ENCODE measurements around the gene RHBDF2. TPM values are rescaled to one million over a fixed set of nuclear protein-coding genes. Genes with fewer than 3 reads are reported as not detected.
A peak's percentile ranks its signal among the peaks of the same experiment; 100 is the strongest.

RHBDF2 gene
- total RNA-seq, 3 donors from 2014 or later (not counting 1 experiment from before 2014, with no cell fraction given), result 194 to 233 (median 202) TPM

DNA sequence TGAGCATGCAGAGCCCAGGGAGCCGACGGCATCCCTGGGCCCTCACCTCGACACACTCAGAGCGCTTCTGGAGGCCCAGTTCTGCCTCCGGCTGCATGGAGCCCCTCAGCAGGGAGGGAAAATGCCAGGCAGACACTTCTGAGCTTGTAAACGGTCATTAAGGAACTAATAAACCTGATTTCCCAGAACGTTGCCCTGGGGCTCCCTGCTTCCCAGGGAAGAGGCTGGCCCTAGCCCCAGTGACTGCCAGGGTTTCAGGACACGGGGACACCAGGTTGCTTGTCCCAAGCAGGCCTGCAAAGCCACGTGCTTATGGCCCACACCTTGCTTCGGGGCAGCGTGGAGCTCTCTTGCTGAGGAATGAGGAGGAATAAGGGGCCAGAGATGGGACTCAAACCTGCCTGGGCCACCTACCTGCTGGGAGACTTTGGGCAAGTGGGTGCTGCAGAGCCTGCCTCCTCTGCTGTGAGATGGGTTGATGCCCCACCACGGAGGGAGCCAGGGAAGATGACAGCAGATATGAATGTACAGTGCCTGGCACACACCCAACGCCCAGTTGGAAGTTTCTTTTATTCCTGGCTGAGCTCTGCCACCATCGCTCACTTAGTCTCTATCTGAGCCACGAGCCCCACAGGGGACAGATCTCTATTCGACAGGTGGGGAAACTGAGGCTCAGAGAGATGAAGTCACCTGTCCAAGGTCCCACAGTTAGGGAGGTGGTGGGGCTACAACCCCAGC is 5.4 kb downstream of the RHBDF2 start:
- Histone ChIP-seq H3K27ac (ENCODE audit: low read length) (peak overlapping the region; percentile 56), H3K27me3 (ENCODE audit: control insufficient read depth, insufficient read depth, low read length) (no peaks in the 10 kb centered on the region), H3K9me3 (ENCODE audit: control insufficient read depth, insufficient read depth, low read length) (no peaks in the 10 kb centered on the region), H3K36me3 (ENCODE audit: control insufficient read depth, insufficient read depth, low read length) (peaks cover 8% of the 10 kb centered on the region), H3K4me1 (ENCODE audit: control insufficient read depth, insufficient read depth, low read length) (peaks cover 100% of the 10 kb centered on the region), H3K4me3 (ENCODE audit: low read length) (no peak overlapping the region)
- ATAC-seq (no peak), DNase-seq (no peak)
- peaks cover 85 to 98% of the 10 kb centered on the region in 2 donors for H3K4me1 Mint-ChIP-seq
- no peaks in the 10 kb centered on the region for H3K9me3 Mint-ChIP-seq
- H3K4me3 Mint-ChIP-seq, result peak overlapping the region; percentile 65
- intact Hi-C loops (cut with micrococcal nuclease), result no loop called here
- TF ChIP-seq, protein P1, sequence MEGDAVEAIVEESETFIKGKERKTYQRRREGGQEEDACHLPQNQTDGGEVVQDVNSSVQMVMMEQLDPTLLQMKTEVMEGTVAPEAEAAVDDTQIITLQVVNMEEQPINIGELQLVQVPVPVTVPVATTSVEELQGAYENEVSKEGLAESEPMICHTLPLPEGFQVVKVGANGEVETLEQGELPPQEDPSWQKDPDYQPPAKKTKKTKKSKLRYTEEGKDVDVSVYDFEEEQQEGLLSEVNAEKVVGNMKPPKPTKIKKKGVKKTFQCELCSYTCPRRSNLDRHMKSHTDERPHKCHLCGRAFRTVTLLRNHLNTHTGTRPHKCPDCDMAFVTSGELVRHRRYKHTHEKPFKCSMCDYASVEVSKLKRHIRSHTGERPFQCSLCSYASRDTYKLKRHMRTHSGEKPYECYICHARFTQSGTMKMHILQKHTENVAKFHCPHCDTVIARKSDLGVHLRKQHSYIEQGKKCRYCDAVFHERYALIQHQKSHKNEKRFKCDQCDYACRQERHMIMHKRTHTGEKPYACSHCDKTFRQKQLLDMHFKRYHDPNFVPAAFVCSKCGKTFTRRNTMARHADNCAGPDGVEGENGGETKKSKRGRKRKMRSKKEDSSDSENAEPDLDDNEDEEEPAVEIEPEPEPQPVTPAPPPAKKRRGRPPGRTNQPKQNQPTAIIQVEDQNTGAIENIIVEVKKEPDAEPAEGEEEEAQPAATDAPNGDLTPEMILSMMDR (IDR thresholded peaks at IDR 0.05), result no peak
- H3K27me3 Mint-ChIP-seq (ENCODE audit: low read depth in 2 of 2), result no peaks in the 10 kb centered on the region
- 90% methylated on average over 16 of the region's 16 CpGs for WGBS (ENCODE audit: insufficient coverage)
- H3K27ac Mint-ChIP-seq, result peak overlapping the region; percentile 96 to 97
- H3K36me3 Mint-ChIP-seq, result no peaks in the 10 kb centered on the region

DNA sequence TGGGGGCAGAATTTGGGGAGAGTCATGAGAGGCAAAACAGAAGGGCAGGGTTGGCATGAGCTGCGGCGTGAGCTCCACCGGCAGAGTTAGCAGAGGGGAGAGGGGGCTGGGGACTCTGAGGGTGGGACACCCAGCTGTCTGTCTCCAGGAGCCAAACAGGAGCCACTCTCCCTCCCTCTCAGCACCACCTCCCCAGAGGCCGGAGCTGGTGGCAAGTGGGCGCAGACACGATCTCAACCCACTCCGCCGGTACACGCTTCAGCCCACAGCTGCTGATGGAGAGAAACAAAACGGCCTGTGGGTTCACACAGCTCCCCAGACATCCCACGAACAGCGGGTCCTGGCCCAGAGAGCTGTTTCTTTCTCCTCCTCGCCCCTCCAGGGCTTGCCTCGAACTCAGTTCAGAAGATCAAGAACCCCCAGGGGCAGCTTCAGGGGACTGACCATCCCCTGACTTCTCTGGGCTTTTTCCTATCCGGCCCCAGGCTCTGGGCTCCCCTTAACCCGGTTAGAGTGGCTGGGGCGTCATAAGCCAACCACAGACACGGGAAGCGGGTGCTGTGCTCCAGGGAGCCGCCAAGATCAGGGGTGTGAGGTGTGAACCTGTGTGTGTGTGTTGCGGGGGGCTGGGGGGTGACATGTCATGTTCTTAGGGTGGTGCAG is 7.6 kb downstream of the RHBDF2 start:
- ATAC-seq (peak; percentile 45 to 66 (median 55)), DNase-seq (peak; percentile 59 to 72)
- no peaks in the 10 kb centered on the region for H3K9me3 ChIP-seq (ENCODE audit: control insufficient read depth, insufficient read depth, low read length)
- TF ChIP-seq, protein P1 (IDR thresholded peaks at IDR 0.05), result no peak
- no peaks in the 10 kb centered on the region for H3K27me3 ChIP-seq (ENCODE audit: control insufficient read depth, insufficient read depth, low read length)
- no peaks in the 10 kb centered on the region for H3K27me3 Mint-ChIP-seq (ENCODE audit: low read depth in 2 of 2)
- peak overlapping the region; percentile 25 for H3K4me3 ChIP-seq (ENCODE audit: low read length)
- peak overlapping the region; percentile 96 to 97 for H3K27ac Mint-ChIP-seq
- intact Hi-C loops (cut with micrococcal nuclease), result loop anchor here (1.0 to 2.0 kb wide), 2 partner anchors 8 to 21 kb away; partner anchors contain the start of gene RHBDF2
- peaks cover 100% of the 10 kb centered on the region for H3K4me1 ChIP-seq (ENCODE audit: control insufficient read depth, insufficient read depth, low read length)
- WGBS (ENCODE audit: insufficient coverage), result 3% methylated on average over 21 of the region's 21 CpGs
- no peaks in the 10 kb centered on the region for H3K9me3 Mint-ChIP-seq
- peaks cover 70 to 92% of the 10 kb centered on the region in 2 donors for H3K4me1 Mint-ChIP-seq
- peaks cover 8% of the 10 kb centered on the region for H3K36me3 ChIP-seq (ENCODE audit: control insufficient read depth, insufficient read depth, low read length)
- peak overlapping the region; percentile 90 for H3K27ac ChIP-seq (ENCODE audit: low read length)
- no peaks in the 10 kb centered on the region for H3K36me3 Mint-ChIP-seq
- peak overlapping the region; percentile 89 for H3K4me3 Mint-ChIP-seq

DNA sequence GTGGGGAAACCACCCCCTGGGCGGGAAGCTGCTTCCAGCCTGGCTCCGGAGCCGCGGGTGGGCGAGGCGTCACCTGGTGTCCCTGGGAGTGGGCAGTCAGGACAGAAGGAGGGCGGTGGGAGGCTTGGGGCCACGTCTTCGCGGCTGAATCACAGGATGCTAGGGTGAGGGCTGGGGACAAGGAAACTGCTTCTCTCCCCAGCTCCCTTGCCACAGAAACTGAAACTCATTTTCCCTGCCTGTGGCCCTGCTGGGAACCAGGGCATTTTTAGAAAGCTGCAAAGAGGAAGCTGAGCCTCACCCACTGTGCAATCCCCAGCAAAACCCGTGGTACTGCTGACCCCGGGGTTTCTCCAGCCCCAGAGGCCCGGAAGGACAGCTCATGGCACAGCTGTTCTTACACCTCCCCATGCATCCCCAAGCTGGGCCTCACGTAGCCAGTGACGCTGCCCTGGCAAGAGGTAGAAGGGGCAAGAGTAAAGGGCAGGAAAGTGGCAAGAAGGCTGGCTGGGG is 8.2 kb downstream of the RHBDF2 start:
- Mint-ChIP-seq H3K27ac (peak overlapping the region; percentile 96 to 97), H3K4me3 (peak overlapping the region; percentile 89), H3K9me3 (no peaks in the 10 kb centered on the region), H3K4me1 (peaks cover 64 to 86% of the 10 kb centered on the region in 2 donors), H3K27me3 (ENCODE audit: low read depth in 2 of 2) (no peaks in the 10 kb centered on the region), H3K36me3 (no peaks in the 10 kb centered on the region)
- no peaks in the 10 kb centered on the region for H3K9me3 ChIP-seq (ENCODE audit: control insufficient read depth, insufficient read depth, low read length)
- intact Hi-C loops (cut with micrococcal nuclease), result loop anchor here (1.0 to 2.0 kb wide), 2 partner anchors 8 to 22 kb away; partner anchors contain the start of gene RHBDF2
- DNase-seq (peak; percentile 59 to 69), ATAC-seq (peak; percentile 61 to 75 (median 65))
- peak overlapping the region; percentile 25 for H3K4me3 ChIP-seq (ENCODE audit: low read length)
- WGBS (ENCODE audit: insufficient coverage), result 0% methylated on average over 15 of the region's 15 CpGs
- H3K27me3 ChIP-seq (ENCODE audit: control insufficient read depth, insufficient read depth, low read length), result no peaks in the 10 kb centered on the region
- H3K36me3 ChIP-seq (ENCODE audit: control insufficient read depth, insufficient read depth, low read length), result peaks cover 8% of the 10 kb centered on the region
- H3K4me1 ChIP-seq (ENCODE audit: control insufficient read depth, insufficient read depth, low read length), result peaks cover 95% of the 10 kb centered on the region
- peak overlapping the region; percentile 90 for H3K27ac ChIP-seq (ENCODE audit: low read length)
- TF ChIP-seq, protein P1 (IDR thresholded peaks at IDR 0.05), result no peak
